ENCODE measurements around the gene SPRYD3. TPM values are rescaled to one million over a fixed set of nuclear protein-coding genes. Genes with fewer than 3 reads are reported as not detected.

SPRYD3 gene
- total RNA-seq, 1 donor: 26.8 TPM

DNA sequence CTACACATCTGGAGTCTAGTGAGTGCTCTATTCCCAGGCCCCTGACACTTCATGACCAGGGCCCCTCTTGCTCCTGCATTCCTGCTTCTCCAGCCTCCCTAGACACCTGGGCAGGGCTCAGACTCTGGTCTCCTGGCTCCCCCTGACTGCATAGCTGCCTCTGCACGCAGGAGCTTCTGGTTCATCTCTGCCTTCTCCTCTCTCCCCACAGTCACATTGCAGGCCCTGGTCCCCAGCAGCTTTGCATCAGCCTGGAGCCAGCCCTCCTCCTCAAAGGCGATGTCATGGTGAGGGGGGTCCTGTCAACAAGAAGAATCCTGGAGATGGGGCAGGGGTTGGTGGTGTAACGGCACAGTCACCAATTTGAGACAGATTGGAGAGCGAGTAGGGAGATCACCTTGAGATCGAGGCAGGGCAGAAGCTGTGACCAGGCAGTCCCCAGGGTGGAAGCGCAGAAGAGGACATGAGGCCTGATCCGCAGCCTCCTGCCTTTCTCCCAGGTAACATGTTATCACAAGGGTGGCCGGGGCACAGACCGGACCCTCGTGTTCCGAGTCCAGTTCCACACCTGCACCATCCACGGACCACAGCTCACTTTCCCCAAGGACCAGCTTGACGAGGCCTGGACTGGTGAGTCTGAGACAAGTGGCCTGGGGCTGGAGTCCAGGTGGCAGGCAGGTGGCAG is 21.2 kb downstream of the SPRYD3 start:
- H3K4me1 ChIP-seq (ENCODE audit: insufficient read depth, low read length): peaks cover 35% of the 10 kb centered on the region
- no peak overlapping the region for H2AFZ ChIP-seq (ENCODE audit: low read length)
- H3K4me3 ChIP-seq (ENCODE audit: insufficient read depth, low read length): no peak overlapping the region
- no peak overlapping the region for H3K4me2 ChIP-seq (ENCODE audit: insufficient read depth, low read length)
- no peaks in the 10 kb centered on the region for H3K27me3 ChIP-seq (ENCODE audit: insufficient read depth, low read length)
- H3K79me2 ChIP-seq (ENCODE audit: insufficient read depth, low read length): no peaks in the 10 kb centered on the region
- TF ChIP-seq, protein P1, sequence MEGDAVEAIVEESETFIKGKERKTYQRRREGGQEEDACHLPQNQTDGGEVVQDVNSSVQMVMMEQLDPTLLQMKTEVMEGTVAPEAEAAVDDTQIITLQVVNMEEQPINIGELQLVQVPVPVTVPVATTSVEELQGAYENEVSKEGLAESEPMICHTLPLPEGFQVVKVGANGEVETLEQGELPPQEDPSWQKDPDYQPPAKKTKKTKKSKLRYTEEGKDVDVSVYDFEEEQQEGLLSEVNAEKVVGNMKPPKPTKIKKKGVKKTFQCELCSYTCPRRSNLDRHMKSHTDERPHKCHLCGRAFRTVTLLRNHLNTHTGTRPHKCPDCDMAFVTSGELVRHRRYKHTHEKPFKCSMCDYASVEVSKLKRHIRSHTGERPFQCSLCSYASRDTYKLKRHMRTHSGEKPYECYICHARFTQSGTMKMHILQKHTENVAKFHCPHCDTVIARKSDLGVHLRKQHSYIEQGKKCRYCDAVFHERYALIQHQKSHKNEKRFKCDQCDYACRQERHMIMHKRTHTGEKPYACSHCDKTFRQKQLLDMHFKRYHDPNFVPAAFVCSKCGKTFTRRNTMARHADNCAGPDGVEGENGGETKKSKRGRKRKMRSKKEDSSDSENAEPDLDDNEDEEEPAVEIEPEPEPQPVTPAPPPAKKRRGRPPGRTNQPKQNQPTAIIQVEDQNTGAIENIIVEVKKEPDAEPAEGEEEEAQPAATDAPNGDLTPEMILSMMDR (IDR thresholded peaks at IDR 0.05; ENCODE audit: extremely low read depth, low read depth, low read length): no peak
- H4K20me1 ChIP-seq (ENCODE audit: insufficient read depth, low read length): peaks cover 24% of the 10 kb centered on the region
- H3K36me3 ChIP-seq (ENCODE audit: insufficient read depth, low read length): peaks cover 77% of the 10 kb centered on the region
- peak; percentile 56 for DNase-seq (ENCODE audit: insufficient read length, low spot score, missing footprints)
- no peaks in the 10 kb centered on the region for H3K9me3 ChIP-seq (ENCODE audit: low read depth, low read length)
- H3K27ac ChIP-seq (ENCODE audit: low read depth, low read length): no peak overlapping the region

DNA sequence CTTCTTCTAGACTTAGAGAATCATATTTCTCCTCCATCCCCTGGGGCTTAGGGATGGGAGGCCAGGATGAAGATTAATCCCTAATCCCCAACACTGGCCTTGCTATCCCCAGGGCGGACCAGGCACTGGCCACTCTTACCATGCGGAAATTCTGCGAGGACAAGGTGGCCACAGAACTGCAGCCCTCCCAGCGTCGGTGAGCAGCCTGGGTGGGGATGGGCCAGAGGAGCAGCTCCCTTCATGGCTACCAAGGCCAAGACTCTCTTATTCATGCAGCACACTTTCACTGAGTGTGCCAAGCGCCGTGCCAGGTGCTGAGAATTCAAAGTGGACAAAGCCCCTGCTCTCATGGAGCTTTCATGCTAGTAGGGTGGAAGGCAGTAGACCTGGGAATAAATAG is 22.3 kb downstream of the SPRYD3 start:
- no peaks in the 10 kb centered on the region for H3K27me3 ChIP-seq (ENCODE audit: insufficient read depth, low read length)
- H3K4me3 ChIP-seq (ENCODE audit: insufficient read depth, low read length): no peak overlapping the region
- no peak overlapping the region for H3K4me2 ChIP-seq (ENCODE audit: insufficient read depth, low read length)
- DNase-seq (ENCODE audit: insufficient read length, low spot score, missing footprints): no peak
- no peaks in the 10 kb centered on the region for H3K9me3 ChIP-seq (ENCODE audit: low read depth, low read length)
- TF ChIP-seq, protein P1 (IDR thresholded peaks at IDR 0.05; ENCODE audit: extremely low read depth, low read depth, low read length): no peak
- peaks cover 68% of the 10 kb centered on the region for H3K36me3 ChIP-seq (ENCODE audit: insufficient read depth, low read length)
- H3K79me2 ChIP-seq (ENCODE audit: insufficient read depth, low read length): peaks cover 9% of the 10 kb centered on the region
- peak overlapping the region; percentile 41 for H3K27ac ChIP-seq (ENCODE audit: low read depth, low read length)
- H2AFZ ChIP-seq (ENCODE audit: low read length): no peak overlapping the region
- H4K20me1 ChIP-seq (ENCODE audit: insufficient read depth, low read length): peaks cover 14% of the 10 kb centered on the region
- H3K4me1 ChIP-seq (ENCODE audit: insufficient read depth, low read length): peaks cover 38% of the 10 kb centered on the region

DNA sequence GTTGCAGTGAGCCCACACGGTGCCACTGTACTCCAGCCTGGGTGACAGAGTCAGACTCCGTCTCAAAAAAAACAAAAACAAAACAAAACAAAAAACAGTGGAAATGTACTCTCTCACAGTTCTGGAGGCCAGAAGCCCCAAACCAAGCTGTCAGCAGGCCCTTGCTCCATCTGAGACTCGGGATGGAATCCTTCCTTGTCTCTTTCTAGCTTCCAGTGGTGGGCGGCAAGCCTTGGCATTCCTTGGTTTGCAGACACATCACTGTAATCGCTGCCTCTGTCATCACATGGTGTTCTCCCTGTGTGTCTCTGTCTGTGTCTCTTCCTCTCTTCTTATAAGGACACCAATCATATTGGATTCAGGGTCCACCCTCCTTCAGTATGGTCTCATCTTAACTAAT is 22.9 kb downstream of the SPRYD3 start:
- Histone ChIP-seq H3K27ac (ENCODE audit: low read depth, low read length) (peak overlapping the region; percentile 41), H4K20me1 (ENCODE audit: insufficient read depth, low read length) (peaks cover 10% of the 10 kb centered on the region), H3K36me3 (ENCODE audit: insufficient read depth, low read length) (peaks cover 64% of the 10 kb centered on the region), H3K4me3 (ENCODE audit: insufficient read depth, low read length) (no peak overlapping the region), H3K4me1 (ENCODE audit: insufficient read depth, low read length) (peaks cover 44% of the 10 kb centered on the region), H3K79me2 (ENCODE audit: insufficient read depth, low read length) (peaks cover 13% of the 10 kb centered on the region), H3K27me3 (ENCODE audit: insufficient read depth, low read length) (no peaks in the 10 kb centered on the region), H2AFZ (ENCODE audit: low read length) (no peak overlapping the region), H3K9me3 (ENCODE audit: low read depth, low read length) (no peaks in the 10 kb centered on the region), H3K4me2 (ENCODE audit: insufficient read depth, low read length) (no peak overlapping the region)
- TF ChIP-seq, protein P1 (IDR thresholded peaks at IDR 0.05; ENCODE audit: extremely low read depth, low read depth, low read length): no peak
- peak; percentile 58 for DNase-seq (ENCODE audit: insufficient read length, low spot score, missing footprints)

DNA sequence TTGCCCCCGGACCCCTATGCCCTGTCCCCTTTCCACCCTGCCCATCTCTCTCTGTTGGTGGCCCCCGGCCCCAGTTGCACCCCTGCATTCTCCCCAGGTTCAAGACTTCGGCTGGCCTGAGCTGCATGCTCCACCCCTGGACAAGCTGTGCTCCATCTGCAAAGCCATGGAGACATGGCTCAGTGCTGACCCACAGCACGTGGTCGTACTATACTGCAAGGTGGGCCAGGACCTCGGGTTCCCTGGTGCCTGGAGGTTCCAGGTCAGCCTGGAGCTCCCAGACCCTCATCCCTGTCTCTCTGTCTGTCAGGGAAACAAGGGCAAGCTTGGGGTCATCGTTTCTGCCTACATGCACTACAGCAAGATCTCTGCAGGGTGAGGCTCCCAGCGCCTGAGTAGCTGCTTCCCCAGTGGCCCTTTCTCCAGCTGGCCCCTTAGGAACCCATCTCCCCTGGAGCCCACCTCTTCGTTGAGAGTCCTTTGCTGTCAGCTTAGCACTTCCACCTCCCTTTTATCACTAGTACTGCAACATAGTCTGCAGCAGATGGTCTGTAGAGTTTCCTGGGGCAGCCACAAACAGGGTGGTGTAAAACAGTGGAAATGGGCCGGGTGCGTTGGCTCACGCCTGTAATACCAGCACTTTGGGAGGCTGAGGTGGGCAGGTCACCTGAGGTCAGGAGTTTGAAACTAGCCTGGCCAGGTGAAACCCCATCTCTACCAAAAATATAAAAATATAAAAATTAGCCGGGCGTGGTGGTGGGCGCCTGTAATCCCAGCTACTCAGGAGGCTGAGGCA is 23.5 kb downstream of the SPRYD3 start:
- Histone ChIP-seq H2AFZ (ENCODE audit: low read length) (no peak overlapping the region), H4K20me1 (ENCODE audit: insufficient read depth, low read length) (peaks cover 10% of the 10 kb centered on the region), H3K79me2 (ENCODE audit: insufficient read depth, low read length) (peaks cover 20% of the 10 kb centered on the region), H3K4me2 (ENCODE audit: insufficient read depth, low read length) (no peak overlapping the region), H3K27me3 (ENCODE audit: insufficient read depth, low read length) (no peaks in the 10 kb centered on the region), H3K36me3 (ENCODE audit: insufficient read depth, low read length) (peaks cover 58% of the 10 kb centered on the region), H3K27ac (ENCODE audit: low read depth, low read length) (no peak overlapping the region), H3K4me1 (ENCODE audit: insufficient read depth, low read length) (peaks cover 50% of the 10 kb centered on the region), H3K9me3 (ENCODE audit: low read depth, low read length) (no peaks in the 10 kb centered on the region), H3K4me3 (ENCODE audit: insufficient read depth, low read length) (no peak overlapping the region)
- DNase-seq (ENCODE audit: insufficient read length, low spot score, missing footprints): peak; percentile 59
- TF ChIP-seq, protein P1 (IDR thresholded peaks at IDR 0.05; ENCODE audit: extremely low read depth, low read depth, low read length): no peak

All from osteoblast (primary cell).